OCI-LY3 (cell line): Measurements from ENCODE around the gene SLC4A8.

Experiments
- CTCF ChIP-seq: fragments of 200-600, 300-600 bp; sonication (generic); IDR thresholded peaks from 2 replicates; pipeline ENCODE4 v1.5.1; 2014; ENCODE audit warnings: antibody characterized with exemption, low read length, low read depth
- EZH2phosphoT487 ChIP-seq: fragments of 200-600 bp; shearing (Covaris generic); IDR thresholded peaks from 2 replicates; pipeline ENCODE4 v1.6.1; 2018; ENCODE audit warnings: antibody characterized with exemption, mixed run types, low read depth

- TF ChIP-seq CTCF = no peak
- no peak for TF ChIP-seq EZH2phosphoT487
Measured at GRCh38 chr12:51546097-51546496, 121.5 kb downstream of the SLC4A8 start.
